ENCODE measurements around the gene SRGN. TPM values are rescaled to one million over a fixed set of nuclear protein-coding genes. Genes with fewer than 3 reads are reported as not detected.

Gene SRGN
- total RNA-seq, 1 experiment from 2014 or later = 0.32 TPM

- CTCF ChIA-PET = no interaction called here
- TF ChIP-seq CTCF (conservative IDR thresholded peaks at IDR 0.05; ENCODE audit: low read depth, low read length) (no peak), EZH2 (IDR thresholded peaks at IDR 0.05; ENCODE audit: borderline replicate concordance, low read depth, low read length, poor library complexity, severe bottlenecking) (no peak)
- DNase-seq (ENCODE audit: low spot score) = no peak
- Histone ChIP-seq H3K27ac (ENCODE audit: low read depth, low read length, poor library complexity, severe bottlenecking) (no peak overlapping the region), H3K27me3 (replicated peaks; ENCODE audit: insufficient read depth, low read depth, low read length, poor library complexity) (peaks cover 3% of the 10 kb centered on the region), H3K9me3 (ENCODE audit: low read depth, low read length, poor library complexity, severe bottlenecking) (no peaks in the 10 kb centered on the region), H3K4me3 (ENCODE audit: low read depth, low read length, poor library complexity, severe bottlenecking) (no peak overlapping the region), H3K36me3 (ENCODE audit: insufficient read depth, low read length, poor library complexity, severe bottlenecking) (no peaks in the 10 kb centered on the region), H3K4me1 (ENCODE audit: insufficient read depth, low read length, poor library complexity, severe bottlenecking) (no peaks in the 10 kb centered on the region)
- POLR2A ChIA-PET (ENCODE audit: low non-redundant PET) = no interaction called here
- no TSS peak for BruUV-seq (replicated peaks)
- intact Hi-C loops (cut with micrococcal nuclease; ENCODE audit: unreplicated experiment) = no loop called here
These were observed 17.3 kb downstream of the SRGN start for GRCh38 chr10:69104994-69105790.

- no peak for TF ChIP-seq EZH2 (IDR thresholded peaks at IDR 0.05; ENCODE audit: borderline replicate concordance, low read depth, low read length, poor library complexity, severe bottlenecking)
- TF ChIP-seq CTCF (conservative IDR thresholded peaks at IDR 0.05; ENCODE audit: low read depth, low read length) = no peak
- CTCF ChIA-PET = no interaction called here
- BruUV-seq (replicated peaks) = no TSS peak
These were observed 19.2 kb downstream of the SRGN start for GRCh38 chr10:69107176-69107490.

GRCh38 chr10:69107699-69108098 is 19.8 kb downstream of the SRGN start:
- intact Hi-C loops (cut with micrococcal nuclease; ENCODE audit: unreplicated experiment) = no loop called here
- ChIA-PET CTCF (no interaction called here), POLR2A (ENCODE audit: low non-redundant PET) (no interaction called here)
- H3K4me3 ChIP-seq (ENCODE audit: low read depth, low read length, poor library complexity, severe bottlenecking) = no peak overlapping the region
- H3K36me3 ChIP-seq (ENCODE audit: insufficient read depth, low read length, poor library complexity, severe bottlenecking) = no peaks in the 10 kb centered on the region
- H3K9me3 ChIP-seq (ENCODE audit: low read depth, low read length, poor library complexity, severe bottlenecking) = no peaks in the 10 kb centered on the region
- H3K4me1 ChIP-seq (ENCODE audit: insufficient read depth, low read length, poor library complexity, severe bottlenecking) = no peaks in the 10 kb centered on the region
- no peak for DNase-seq (ENCODE audit: low spot score)
- no TSS peak for BruUV-seq (replicated peaks)
- no peak for TF ChIP-seq EZH2 (IDR thresholded peaks at IDR 0.05; ENCODE audit: borderline replicate concordance, low read depth, low read length, poor library complexity, severe bottlenecking)
- no peak for TF ChIP-seq CTCF (conservative IDR thresholded peaks at IDR 0.05; ENCODE audit: low read depth, low read length)
- H3K27me3 ChIP-seq (replicated peaks; ENCODE audit: insufficient read depth, low read depth, low read length, poor library complexity) = peaks cover 3% of the 10 kb centered on the region
- no peak overlapping the region for H3K27ac ChIP-seq (ENCODE audit: low read depth, low read length, poor library complexity, severe bottlenecking)

More at GRCh38 chr10:69107176-69107490, 19.2 kb downstream of the SRGN start:
- Histone ChIP-seq H3K36me3 (ENCODE audit: insufficient read depth, low read length, poor library complexity, severe bottlenecking) (no peaks in the 10 kb centered on the region), H3K4me3 (ENCODE audit: low read depth, low read length, poor library complexity, severe bottlenecking) (no peak overlapping the region), H3K4me1 (ENCODE audit: insufficient read depth, low read length, poor library complexity, severe bottlenecking) (no peaks in the 10 kb centered on the region), H3K27me3 (replicated peaks; ENCODE audit: insufficient read depth, low read depth, low read length, poor library complexity) (peaks cover 3% of the 10 kb centered on the region), H3K9me3 (ENCODE audit: low read depth, low read length, poor library complexity, severe bottlenecking) (no peaks in the 10 kb centered on the region), H3K27ac (ENCODE audit: low read depth, low read length, poor library complexity, severe bottlenecking) (no peak overlapping the region)
- DNase-seq (ENCODE audit: low spot score) = no peak
- intact Hi-C loops (cut with micrococcal nuclease; ENCODE audit: unreplicated experiment) = no loop called here
- POLR2A ChIA-PET (ENCODE audit: low non-redundant PET) = no interaction called here

All from A673 (cell line).